ENCODE measurements around the gene PPIL6. TPM values are rescaled to one million over a fixed set of nuclear protein-coding genes. Genes with fewer than 3 reads are reported as not detected.

The PPIL6 gene
- total and polyA plus RNA-seq, 4 donors, result 0.17 to 0.51 (median 0.30) TPM

GRCh38 chr6:109358204-109358603, 82.2 kb downstream of the PPIL6 start:
- H3K9ac ChIP-seq (ENCODE audit: low read depth in 1 of 2, low read length in 2 of 2), result no peak overlapping the region
- DNase-seq (ENCODE audit: low spot score), result no peak
- H3K36me3 ChIP-seq (ENCODE audit: control insufficient read depth in 4 of 4, insufficient read depth in 3 of 4, low read depth in 1 of 4, low read length in 3 of 4), result peaks cover 2 to 37% (median 23%) of the 10 kb centered on the region in 4 donors
- TF ChIP-seq ATF3 (IDR thresholded peaks at IDR 0.05), result no peak
- TF ChIP-seq JUND (IDR thresholded peaks at IDR 0.05), result no peak
- TF ChIP-seq RAD21 (IDR thresholded peaks at IDR 0.05), result no peak
- H3K4me1 ChIP-seq (ENCODE audit: control insufficient read depth in 4 of 4, insufficient read depth in 4 of 4, low read length in 3 of 4), result no peaks in the 10 kb centered on the region
- H3K9me3 ChIP-seq (ENCODE audit: control insufficient read depth in 4 of 4, low read length in 3 of 4), result peaks cover 0 to 17% (median 2%) of the 10 kb centered on the region in 4 donors
- no peak overlapping the region for H3K27ac ChIP-seq (ENCODE audit: low read depth in 1 of 2, low read length in 2 of 2)
- no peaks in the 10 kb centered on the region for H3K27me3 ChIP-seq (ENCODE audit: control insufficient read depth in 4 of 4, insufficient read depth in 4 of 4, low read length in 3 of 4)
- H3K4me3 ChIP-seq (ENCODE audit: low read depth in 1 of 3, low read length in 3 of 3), result no peak overlapping the region

DNA sequence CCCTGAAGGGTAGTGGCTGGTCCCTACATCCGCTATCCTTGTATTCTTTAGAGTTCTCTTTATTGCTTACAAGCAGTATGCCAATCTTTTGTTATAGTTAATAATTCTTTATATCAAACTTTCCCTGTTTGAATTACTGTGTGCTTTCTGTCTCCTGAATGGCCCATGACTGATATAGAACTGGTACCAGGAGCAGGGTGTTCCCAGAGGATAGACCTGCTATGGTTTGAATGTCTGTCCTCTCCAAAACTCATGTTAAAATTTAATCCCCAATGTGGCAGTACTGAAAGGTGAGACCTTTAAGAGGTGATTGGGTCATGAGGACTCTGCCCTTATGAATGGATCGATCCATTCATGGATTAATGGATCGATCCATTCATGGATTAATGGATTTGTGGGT, 84.2 kb downstream of the PPIL6 start:
- H3K27ac ChIP-seq (ENCODE audit: low read depth in 1 of 2, low read length in 2 of 2), result no peak overlapping the region
- peaks cover 2 to 27% (median 14%) of the 10 kb centered on the region in 4 donors for H3K36me3 ChIP-seq (ENCODE audit: control insufficient read depth in 4 of 4, insufficient read depth in 3 of 4, low read depth in 1 of 4, low read length in 3 of 4)
- WGBS, result 92% methylated on average over 3 of the region's 3 CpGs
- no peak overlapping the region for H3K4me3 ChIP-seq (ENCODE audit: low read depth in 1 of 3, low read length in 3 of 3)
- no peaks in the 10 kb centered on the region for H3K4me1 ChIP-seq (ENCODE audit: control insufficient read depth in 4 of 4, insufficient read depth in 4 of 4, low read length in 3 of 4)
- no peaks in the 10 kb centered on the region for H3K27me3 ChIP-seq (ENCODE audit: control insufficient read depth in 4 of 4, insufficient read depth in 4 of 4, low read length in 3 of 4)
- no peak for TF ChIP-seq ATF3 (IDR thresholded peaks at IDR 0.05)
- TF ChIP-seq TAF1 (conservative IDR thresholded peaks at IDR 0.05), result no peak
- no peak for TF ChIP-seq EGR1 (IDR thresholded peaks at IDR 0.05; ENCODE audit: low read depth in 2 of 2)
- DNase-seq (ENCODE audit: low spot score), result no peak
- H3K9ac ChIP-seq (ENCODE audit: low read depth in 1 of 2, low read length in 2 of 2), result no peak overlapping the region
- H3K9me3 ChIP-seq (ENCODE audit: control insufficient read depth in 4 of 4, low read length in 3 of 4), result peaks cover 0 to 12% (median 2%) of the 10 kb centered on the region in 4 donors

DNA sequence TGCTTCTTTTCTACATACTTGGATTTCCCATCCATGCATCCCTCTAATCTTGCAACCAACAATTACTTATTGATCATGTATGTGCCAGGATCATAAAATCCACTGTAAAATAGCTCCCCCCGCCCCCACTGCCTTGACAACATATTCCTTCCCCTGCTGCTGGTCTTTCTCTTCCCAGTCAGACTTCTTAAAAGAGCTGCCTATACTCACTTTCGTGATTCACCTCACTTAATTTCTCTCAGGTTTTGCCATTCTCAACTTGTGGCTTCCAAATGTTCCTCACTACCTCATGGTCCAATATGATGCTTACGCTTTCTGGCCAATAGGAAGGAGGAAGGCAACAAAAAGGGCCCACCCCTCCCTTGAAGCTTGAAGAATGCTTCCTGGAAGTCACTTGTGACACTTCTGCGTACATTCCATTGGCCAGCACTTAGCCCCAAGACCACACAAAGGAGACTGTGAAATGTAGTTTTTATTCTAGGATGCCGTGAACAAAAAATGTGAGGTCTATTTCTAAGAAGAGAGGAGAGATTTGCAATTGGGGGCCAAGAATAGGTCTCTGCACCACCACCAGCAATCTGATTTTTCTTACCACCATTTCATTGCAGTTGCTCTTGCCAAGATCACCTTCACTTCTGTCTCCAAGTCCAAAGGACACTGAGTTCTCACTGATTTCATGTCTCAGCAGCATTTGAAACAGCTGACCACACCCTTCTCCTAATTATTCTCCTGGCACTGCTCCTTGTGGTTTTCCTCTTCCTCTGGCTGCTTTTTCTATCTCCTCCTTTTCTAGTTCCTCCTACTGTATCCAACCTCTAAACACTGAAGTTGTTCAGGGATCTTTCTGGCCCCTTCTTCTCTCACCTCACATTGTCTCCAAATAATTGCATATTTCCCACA, 88.9 kb downstream of the PPIL6 start:
- peaks cover 0 to 14% (median 2%) of the 10 kb centered on the region in 4 donors for H3K36me3 ChIP-seq (ENCODE audit: control insufficient read depth in 4 of 4, insufficient read depth in 3 of 4, low read depth in 1 of 4, low read length in 3 of 4)
- no peak overlapping the region for H3K9ac ChIP-seq (ENCODE audit: low read depth in 1 of 2, low read length in 2 of 2)
- DNase-seq (ENCODE audit: low spot score), result no peak
- no peak overlapping the region for H3K27ac ChIP-seq (ENCODE audit: low read depth in 1 of 2, low read length in 2 of 2)
- TF ChIP-seq ATF3 (IDR thresholded peaks at IDR 0.05) (no peak), TAF1 (conservative IDR thresholded peaks at IDR 0.05) (no peak), GABPA (IDR thresholded peaks at IDR 0.05 in 1 of 2, conservative IDR thresholded peaks at IDR 0.05 in 1 of 2) (no peak), HNF4A (conservative IDR thresholded peaks at IDR 0.05) (no peak), EGR1 (IDR thresholded peaks at IDR 0.05; ENCODE audit: low read depth in 2 of 2) (no peak), FOXA1 (IDR thresholded peaks at IDR 0.05) (no peak), RXRA (IDR thresholded peaks at IDR 0.05) (no peak), JUND (IDR thresholded peaks at IDR 0.05) (no peak), HNF4G (IDR thresholded peaks at IDR 0.05) (no peak), YY1 (IDR thresholded peaks at IDR 0.05) (no peak), NR2F2 (IDR thresholded peaks at IDR 0.05) (no peak), SP1 (IDR thresholded peaks at IDR 0.05) (no peak), RAD21 (IDR thresholded peaks at IDR 0.05) (no peak), FOXA2 (IDR thresholded peaks at IDR 0.05) (no peak), CTCF (IDR thresholded peaks at IDR 0.05; ENCODE audit: low read depth, low read length, missing input control) (no peak)
- TF ChIP-seq, protein P1, sequence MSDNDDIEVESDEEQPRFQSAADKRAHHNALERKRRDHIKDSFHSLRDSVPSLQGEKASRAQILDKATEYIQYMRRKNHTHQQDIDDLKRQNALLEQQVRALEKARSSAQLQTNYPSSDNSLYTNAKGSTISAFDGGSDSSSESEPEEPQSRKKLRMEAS (IDR thresholded peaks at IDR 0.05), result no peak
- TF ChIP-seq, protein P2, sequence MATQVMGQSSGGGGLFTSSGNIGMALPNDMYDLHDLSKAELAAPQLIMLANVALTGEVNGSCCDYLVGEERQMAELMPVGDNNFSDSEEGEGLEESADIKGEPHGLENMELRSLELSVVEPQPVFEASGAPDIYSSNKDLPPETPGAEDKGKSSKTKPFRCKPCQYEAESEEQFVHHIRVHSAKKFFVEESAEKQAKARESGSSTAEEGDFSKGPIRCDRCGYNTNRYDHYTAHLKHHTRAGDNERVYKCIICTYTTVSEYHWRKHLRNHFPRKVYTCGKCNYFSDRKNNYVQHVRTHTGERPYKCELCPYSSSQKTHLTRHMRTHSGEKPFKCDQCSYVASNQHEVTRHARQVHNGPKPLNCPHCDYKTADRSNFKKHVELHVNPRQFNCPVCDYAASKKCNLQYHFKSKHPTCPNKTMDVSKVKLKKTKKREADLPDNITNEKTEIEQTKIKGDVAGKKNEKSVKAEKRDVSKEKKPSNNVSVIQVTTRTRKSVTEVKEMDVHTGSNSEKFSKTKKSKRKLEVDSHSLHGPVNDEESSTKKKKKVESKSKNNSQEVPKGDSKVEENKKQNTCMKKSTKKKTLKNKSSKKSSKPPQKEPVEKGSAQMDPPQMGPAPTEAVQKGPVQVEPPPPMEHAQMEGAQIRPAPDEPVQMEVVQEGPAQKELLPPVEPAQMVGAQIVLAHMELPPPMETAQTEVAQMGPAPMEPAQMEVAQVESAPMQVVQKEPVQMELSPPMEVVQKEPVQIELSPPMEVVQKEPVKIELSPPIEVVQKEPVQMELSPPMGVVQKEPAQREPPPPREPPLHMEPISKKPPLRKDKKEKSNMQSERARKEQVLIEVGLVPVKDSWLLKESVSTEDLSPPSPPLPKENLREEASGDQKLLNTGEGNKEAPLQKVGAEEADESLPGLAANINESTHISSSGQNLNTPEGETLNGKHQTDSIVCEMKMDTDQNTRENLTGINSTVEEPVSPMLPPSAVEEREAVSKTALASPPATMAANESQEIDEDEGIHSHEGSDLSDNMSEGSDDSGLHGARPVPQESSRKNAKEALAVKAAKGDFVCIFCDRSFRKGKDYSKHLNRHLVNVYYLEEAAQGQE (IDR thresholded peaks at IDR 0.05), result no peak
- TF ChIP-seq, protein P3, sequence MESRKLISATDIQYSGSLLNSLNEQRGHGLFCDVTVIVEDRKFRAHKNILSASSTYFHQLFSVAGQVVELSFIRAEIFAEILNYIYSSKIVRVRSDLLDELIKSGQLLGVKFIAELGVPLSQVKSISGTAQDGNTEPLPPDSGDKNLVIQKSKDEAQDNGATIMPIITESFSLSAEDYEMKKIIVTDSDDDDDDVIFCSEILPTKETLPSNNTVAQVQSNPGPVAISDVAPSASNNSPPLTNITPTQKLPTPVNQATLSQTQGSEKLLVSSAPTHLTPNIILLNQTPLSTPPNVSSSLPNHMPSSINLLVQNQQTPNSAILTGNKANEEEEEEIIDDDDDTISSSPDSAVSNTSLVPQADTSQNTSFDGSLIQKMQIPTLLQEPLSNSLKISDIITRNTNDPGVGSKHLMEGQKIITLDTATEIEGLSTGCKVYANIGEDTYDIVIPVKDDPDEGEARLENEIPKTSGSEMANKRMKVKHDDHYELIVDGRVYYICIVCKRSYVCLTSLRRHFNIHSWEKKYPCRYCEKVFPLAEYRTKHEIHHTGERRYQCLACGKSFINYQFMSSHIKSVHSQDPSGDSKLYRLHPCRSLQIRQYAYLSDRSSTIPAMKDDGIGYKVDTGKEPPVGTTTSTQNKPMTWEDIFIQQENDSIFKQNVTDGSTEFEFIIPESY (IDR thresholded peaks at IDR 0.05), result no peak
- H3K4me1 ChIP-seq (ENCODE audit: control insufficient read depth in 4 of 4, insufficient read depth in 4 of 4, low read length in 3 of 4), result peaks cover 4 to 12% (median 6%) of the 10 kb centered on the region in 4 donors
- H3K27me3 ChIP-seq (ENCODE audit: control insufficient read depth in 4 of 4, insufficient read depth in 4 of 4, low read length in 3 of 4), result no peaks in the 10 kb centered on the region
- H3K4me3 ChIP-seq (ENCODE audit: low read depth in 1 of 3, low read length in 3 of 3), result no peak overlapping the region
- 94% methylated on average over 5 of the region's 5 CpGs for WGBS
- H3K9me3 ChIP-seq (ENCODE audit: control insufficient read depth in 4 of 4, low read length in 3 of 4), result peaks cover 0 to 7% (median 0%) of the 10 kb centered on the region in 4 donors
